Peyer's patch (tissue), 4 donors: ENCODE measurements around the gene PPP1R3F.

Experiments
- POLR2A ChIP-seq, 2 donors: fragments of 450-650 bp; IDR thresholded peaks; one replicate each; pipeline ENCODE4 v1.5.1; 2017; ENCODE audit warnings: antibody characterized with exemption in 2 of 2, mild to moderate bottlenecking in 2 of 2, moderate library complexity in 2 of 2
- TF ChIP-seq, protein P1 (sequence below), 6 experiments: fragments of 450-650 bp in 4 of 6; fragments of 200-600 bp in 2 of 6; sonication (generic) in 1 of 6; IDR thresholded peaks; one replicate each; pipeline ENCODE4 v1.5.1; 2017 to 2019; ENCODE audit warnings: antibody characterized with exemption in 6 of 6, mild to moderate bottlenecking in 3 of 6, moderate library complexity in 1 of 6

DNA sequence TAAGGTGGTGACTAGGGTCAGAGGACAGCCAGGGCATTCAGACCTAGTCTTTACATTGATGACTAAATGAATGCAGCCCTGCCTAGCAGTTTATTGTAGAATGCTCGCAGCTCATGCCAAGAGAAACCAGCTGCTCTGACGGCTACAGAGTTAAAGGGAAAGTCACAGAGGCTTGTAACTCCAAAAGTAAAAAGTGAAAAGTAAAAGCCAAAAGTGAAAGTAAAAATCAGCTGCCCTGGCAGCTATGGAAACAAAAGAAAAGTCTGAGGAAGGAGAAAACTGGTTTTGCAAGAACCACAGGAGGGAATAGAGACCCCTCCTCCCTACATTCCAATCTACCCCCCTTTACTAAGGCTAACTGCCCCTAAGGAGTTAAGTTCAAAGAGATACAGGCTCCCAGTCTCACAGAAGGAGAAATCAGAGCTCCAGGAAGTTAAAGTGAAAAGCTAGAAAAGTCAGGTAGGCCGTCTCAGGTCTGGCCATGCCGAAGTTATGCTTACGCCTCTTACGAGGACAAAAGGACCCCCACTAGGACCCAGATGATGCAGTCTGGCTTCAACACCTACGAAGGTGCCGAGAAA is 39.9 kb downstream of the PPP1R3F start:
- TF ChIP-seq, protein P1, sequence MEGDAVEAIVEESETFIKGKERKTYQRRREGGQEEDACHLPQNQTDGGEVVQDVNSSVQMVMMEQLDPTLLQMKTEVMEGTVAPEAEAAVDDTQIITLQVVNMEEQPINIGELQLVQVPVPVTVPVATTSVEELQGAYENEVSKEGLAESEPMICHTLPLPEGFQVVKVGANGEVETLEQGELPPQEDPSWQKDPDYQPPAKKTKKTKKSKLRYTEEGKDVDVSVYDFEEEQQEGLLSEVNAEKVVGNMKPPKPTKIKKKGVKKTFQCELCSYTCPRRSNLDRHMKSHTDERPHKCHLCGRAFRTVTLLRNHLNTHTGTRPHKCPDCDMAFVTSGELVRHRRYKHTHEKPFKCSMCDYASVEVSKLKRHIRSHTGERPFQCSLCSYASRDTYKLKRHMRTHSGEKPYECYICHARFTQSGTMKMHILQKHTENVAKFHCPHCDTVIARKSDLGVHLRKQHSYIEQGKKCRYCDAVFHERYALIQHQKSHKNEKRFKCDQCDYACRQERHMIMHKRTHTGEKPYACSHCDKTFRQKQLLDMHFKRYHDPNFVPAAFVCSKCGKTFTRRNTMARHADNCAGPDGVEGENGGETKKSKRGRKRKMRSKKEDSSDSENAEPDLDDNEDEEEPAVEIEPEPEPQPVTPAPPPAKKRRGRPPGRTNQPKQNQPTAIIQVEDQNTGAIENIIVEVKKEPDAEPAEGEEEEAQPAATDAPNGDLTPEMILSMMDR (IDR thresholded peaks at IDR 0.05) = no peak
- no peak for TF ChIP-seq POLR2A (IDR thresholded peaks at IDR 0.05)
